Left ventricle myocardium inferior (tissue), 1 donor: ENCODE measurements around the gene FCRLB. TPM values are rescaled to one million over a fixed set of nuclear protein-coding genes. Genes with fewer than 3 reads are reported as not detected.

Source experiments
- DNase-seq: peaks from one replicate; pipeline ENCODE4 v3.0.0-alpha.2; 2020
- H3K27ac ChIP-seq: fragments of 200-600 bp; replicated peaks from 2 replicates; pipeline ENCODE4 v1.8.0; 2021
- H3K27me3 ChIP-seq: fragments of 200-600 bp; 2 replicates; pipeline ENCODE4 v1.8.0; 2021; ENCODE audit warnings: low read depth
- H3K36me3 ChIP-seq: fragments of 200-600 bp; 2 replicates; pipeline ENCODE4 v1.8.0; 2021
- H3K4me1 ChIP-seq: fragments of 200-600 bp; 2 replicates; pipeline ENCODE4 v1.8.0; 2021
- H3K4me3 ChIP-seq: fragments of 200-600 bp; 2 replicates; pipeline ENCODE4 v1.8.0; 2021; ENCODE audit warnings: mild to moderate bottlenecking, moderate library complexity
- H3K9me3 ChIP-seq: fragments of 200-600 bp; replicated peaks from 2 replicates; pipeline ENCODE4 v1.8.0; 2021
- CTCF ChIP-seq: fragments of 200-600 bp; IDR thresholded peaks from 2 replicates; pipeline ENCODE4 v1.8.0; 2021; ENCODE audit warnings: antibody characterized with exemption, mild to moderate bottlenecking, borderline replicate concordance
- intact Hi-C: fragments of 100-400 bp; cut with micrococcal nuclease; formaldehyde crosslinking; loops from one replicate; pipeline ENCODE4 v1.11.0; 2022
- total RNA-seq: library from RNA; stranded (reverse); fragmentation: NEBNext Ultra II Directional; extraction: Animal tissue kit (Norgen Biotek cat#: 25700); gene quantifications from one replicate; pipeline ENCODE4 v1.2.1, GENCODE V29; 2021
- donor health status: DM: no; HTN: yes; CAD: no; lungs with severe emphysema.

Gene FCRLB
- total RNA-seq, 1 donor from 2014 or later = 0.33 TPM

GRCh38 chr1:161727256-161727924 lies 6.0 kb downstream of the FCRLB start:
- TF ChIP-seq CTCF = no peak
- peaks cover 12% of the 10 kb centered on the region for H3K27me3 ChIP-seq
- DNase-seq = no peak
- peak overlapping the region; percentile 94 for H3K27ac ChIP-seq
- H3K9me3 ChIP-seq = no peaks in the 10 kb centered on the region
- peaks cover 24% of the 10 kb centered on the region for H3K4me1 ChIP-seq
- peak overlapping the region; percentile 97 for H3K4me3 ChIP-seq
- intact Hi-C loops = no loop called here
- no peaks in the 10 kb centered on the region for H3K36me3 ChIP-seq

GRCh38 chr1:161728376-161729226 lies 7.3 kb downstream of the FCRLB start:
- no peak overlapping the region for H3K27ac ChIP-seq
- no peak overlapping the region for H3K4me3 ChIP-seq
- DNase-seq = no peak
- H3K9me3 ChIP-seq = no peaks in the 10 kb centered on the region
- H3K4me1 ChIP-seq = peaks cover 28% of the 10 kb centered on the region
- no peaks in the 10 kb centered on the region for H3K36me3 ChIP-seq
- intact Hi-C loops = no loop called here
- H3K27me3 ChIP-seq = no peaks in the 10 kb centered on the region
- no peak for TF ChIP-seq CTCF

GRCh38 chr1:161730050-161730564 lies 8.8 kb downstream of the FCRLB start:
- H3K27me3 ChIP-seq = no peaks in the 10 kb centered on the region
- intact Hi-C loops = no loop called here
- H3K9me3 ChIP-seq = no peaks in the 10 kb centered on the region
- H3K4me1 ChIP-seq = peaks cover 33% of the 10 kb centered on the region
- DNase-seq = no peak
- TF ChIP-seq CTCF = no peak
- H3K36me3 ChIP-seq = no peaks in the 10 kb centered on the region
- no peak overlapping the region for H3K27ac ChIP-seq
- H3K4me3 ChIP-seq = no peak overlapping the region

GRCh38 chr1:161731241-161731640 lies 9.9 kb downstream of the FCRLB start:
- TF ChIP-seq CTCF = no peak
- no peak for DNase-seq
- no peaks in the 10 kb centered on the region for H3K36me3 ChIP-seq
- H3K27me3 ChIP-seq = no peaks in the 10 kb centered on the region
- no peak overlapping the region for H3K27ac ChIP-seq
- no peak overlapping the region for H3K4me3 ChIP-seq
- intact Hi-C loops = no loop called here
- peaks cover 23% of the 10 kb centered on the region for H3K4me1 ChIP-seq
- H3K9me3 ChIP-seq = no peaks in the 10 kb centered on the region

- no peak for TF ChIP-seq CTCF
- no peaks in the 10 kb centered on the region for H3K9me3 ChIP-seq
- H3K4me1 ChIP-seq = peaks cover 17% of the 10 kb centered on the region
- no peak overlapping the region for H3K27ac ChIP-seq
- no peak for DNase-seq
- no peaks in the 10 kb centered on the region for H3K36me3 ChIP-seq
- H3K4me3 ChIP-seq = no peak overlapping the region
- no peaks in the 10 kb centered on the region for H3K27me3 ChIP-seq
- intact Hi-C loops = no loop called here
Observed at GRCh38 chr1:161731981-161732718, 10.8 kb downstream of the FCRLB start.
